CD4-positive, alpha-beta T cell treated with Interleukin-2 at 100 ng/mL for 4 hours (primary cell): Measurements from ENCODE around the gene HECTD4.
"Not testable (repeated sequence)": the region's sequence is repeated elsewhere in the genome, so short reads cannot be mapped to it uniquely, and the experiment has no call there.

Experiments
- DNase-seq: peaks from one replicate; pipeline ENCODE4 v3.0.0-alpha.2; 2020; ENCODE audit warnings: low spot score

HECTD4 gene

DNA sequence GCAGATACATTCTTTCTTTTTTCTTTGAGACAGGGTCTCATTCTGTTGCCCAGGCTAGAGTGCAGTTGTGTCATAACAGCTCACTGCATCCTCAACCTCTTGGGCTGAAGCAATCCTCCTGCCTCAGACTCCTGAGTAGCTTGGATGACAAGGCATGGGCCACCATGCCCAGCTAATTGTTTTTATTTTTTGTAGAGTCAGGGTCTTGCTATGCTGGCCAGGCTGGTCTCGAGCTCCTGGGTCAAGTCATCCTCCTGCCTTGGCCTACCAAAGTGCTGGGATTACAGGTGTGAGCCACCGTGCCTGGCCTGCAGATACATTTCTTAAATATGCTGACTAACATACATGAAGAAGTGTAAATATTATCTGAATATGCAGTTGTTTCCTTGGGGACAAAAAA, 115.8 kb downstream of the HECTD4 start:
- DNase-seq, result no peak

DNA sequence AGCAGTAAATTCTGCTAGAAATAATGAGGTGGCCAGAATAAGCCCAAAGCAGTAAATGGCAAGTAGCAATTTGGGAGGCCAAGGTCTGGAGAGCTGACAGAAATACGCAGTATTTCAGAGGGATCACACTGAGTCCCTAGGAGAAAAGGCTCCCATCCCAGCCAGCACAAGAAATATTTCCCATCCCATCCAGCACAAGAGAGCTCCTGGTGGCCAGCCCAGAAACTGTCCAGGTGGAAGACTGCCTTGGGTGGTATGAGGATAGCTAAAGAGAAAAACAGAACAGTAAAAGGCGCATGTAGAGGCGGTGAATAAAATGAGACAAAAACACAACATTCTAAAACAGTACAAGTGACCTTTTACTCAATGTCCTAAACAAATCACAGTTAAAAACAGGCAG, 120.7 kb downstream of the HECTD4 start:
- no peak for DNase-seq

GRCh38 chr12:112258926-112259325, 123.3 kb downstream of the HECTD4 start:
- DNase-seq, result no peak

- DNase-seq, result no peak
Observed at GRCh38 chr12:112256780-112257179, 125.5 kb downstream of the HECTD4 start.

DNA sequence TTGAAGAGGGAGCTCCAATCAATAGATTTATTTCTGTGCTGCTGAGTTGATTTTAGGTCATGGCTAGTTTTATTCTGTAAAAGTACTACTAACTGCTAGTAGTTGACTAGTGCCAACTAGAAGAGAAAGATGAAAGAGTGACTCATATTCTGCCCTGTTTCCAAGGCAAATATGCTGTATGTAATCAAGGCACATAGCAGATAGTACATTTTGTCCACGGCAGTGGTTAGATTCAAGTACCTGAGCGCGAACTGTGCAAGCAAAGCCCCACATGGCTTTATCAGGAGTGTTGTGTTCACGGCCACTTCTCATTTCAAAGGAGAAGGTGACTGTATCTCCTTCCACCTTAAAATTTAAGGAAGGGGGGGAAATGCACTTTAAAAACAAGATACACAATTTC, 130.0 kb downstream of the HECTD4 start:
- no peak for DNase-seq

DNA sequence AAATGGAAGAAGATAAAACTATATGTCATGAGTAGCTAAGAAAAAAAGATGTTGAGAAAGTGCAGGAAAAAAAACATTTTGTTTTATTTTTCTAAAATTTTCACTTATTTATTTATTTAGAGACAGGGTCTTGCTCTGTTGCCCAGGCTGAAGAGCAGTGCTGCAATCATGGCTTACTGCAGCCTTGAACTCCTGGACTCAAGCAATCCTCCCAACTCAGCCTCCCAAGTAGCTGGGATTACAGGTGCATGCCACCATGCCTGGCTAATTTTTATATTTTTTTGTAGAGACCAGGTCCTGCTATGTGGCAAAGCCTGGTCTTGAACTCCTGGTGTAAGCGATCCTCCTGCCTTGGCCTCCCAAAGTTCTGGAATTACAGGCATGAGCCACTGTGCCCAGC, 137.3 kb downstream of the HECTD4 start:
- not testable (repeated sequence) for DNase-seq

DNA sequence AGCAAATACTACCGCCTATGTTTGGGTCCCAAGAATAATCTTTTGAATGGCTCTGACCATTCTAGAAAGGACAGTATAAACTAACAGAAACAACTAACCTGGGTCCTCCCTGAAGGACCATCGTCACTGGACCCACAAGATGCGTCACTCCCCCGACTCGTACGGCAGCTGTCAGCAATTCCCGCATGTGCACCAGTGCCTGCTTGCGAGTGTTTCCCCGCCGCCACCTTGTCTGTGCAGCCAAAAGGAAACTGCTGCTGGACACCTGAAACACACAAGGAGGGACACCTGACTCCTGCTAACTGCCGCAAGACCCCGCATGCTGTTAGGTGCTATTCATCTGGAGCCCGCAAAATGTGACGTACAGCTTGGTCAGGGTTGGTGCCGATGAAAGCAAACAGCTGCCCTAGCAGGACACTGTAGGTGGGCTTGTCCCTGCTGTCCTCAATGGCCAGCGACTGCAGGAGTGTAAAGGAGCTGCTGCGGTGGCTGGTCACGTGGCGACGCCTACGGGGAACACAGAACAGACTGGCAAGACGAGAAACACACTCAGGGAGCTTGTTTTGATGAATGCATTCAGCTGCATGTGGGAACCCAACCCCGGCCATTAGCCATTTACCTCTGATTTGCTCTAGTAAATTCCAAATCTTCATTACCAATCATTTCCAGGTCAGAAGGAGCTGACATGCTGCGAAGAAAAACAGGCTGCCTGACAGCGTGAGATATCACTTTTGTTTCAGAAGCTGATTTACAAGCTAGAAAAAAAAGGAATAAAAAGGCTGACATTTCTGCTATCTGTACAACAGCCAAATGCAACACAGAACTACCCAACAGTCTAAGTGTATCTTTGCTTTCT, 138.7 kb downstream of the HECTD4 start:
- no peak for DNase-seq

GRCh38 chr12:112241176-112241575, 141.1 kb downstream of the HECTD4 start:
- DNase-seq, result no peak

GRCh38 chr12:112239881-112240280, 142.3 kb downstream of the HECTD4 start:
- DNase-seq, result no peak

DNA sequence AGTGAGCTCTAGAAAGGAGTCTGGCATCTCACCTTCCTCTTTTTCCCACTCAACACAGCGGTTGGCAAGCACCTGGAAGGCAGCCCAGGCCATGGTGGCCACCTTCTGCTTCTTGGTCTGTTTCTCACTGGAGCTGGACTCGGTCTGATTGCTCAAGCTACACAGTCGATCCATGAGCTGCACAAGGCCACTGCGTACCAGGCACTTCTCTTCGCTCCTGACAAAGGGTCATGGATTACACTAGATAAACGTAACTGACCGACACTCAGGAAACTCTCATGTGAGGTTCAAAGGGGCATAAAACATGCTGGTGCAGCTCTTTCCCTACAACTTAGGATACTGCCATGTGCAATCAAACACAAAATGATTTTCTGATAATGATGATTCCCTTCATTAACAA, 143.2 kb downstream of the HECTD4 start:
- DNase-seq, result no peak

GRCh38 chr12:112238441-112238840, 143.8 kb downstream of the HECTD4 start:
- DNase-seq, result no peak

GRCh38 chr12:112236786-112237185, 145.4 kb downstream of the HECTD4 start:
- no peak for DNase-seq

DNA sequence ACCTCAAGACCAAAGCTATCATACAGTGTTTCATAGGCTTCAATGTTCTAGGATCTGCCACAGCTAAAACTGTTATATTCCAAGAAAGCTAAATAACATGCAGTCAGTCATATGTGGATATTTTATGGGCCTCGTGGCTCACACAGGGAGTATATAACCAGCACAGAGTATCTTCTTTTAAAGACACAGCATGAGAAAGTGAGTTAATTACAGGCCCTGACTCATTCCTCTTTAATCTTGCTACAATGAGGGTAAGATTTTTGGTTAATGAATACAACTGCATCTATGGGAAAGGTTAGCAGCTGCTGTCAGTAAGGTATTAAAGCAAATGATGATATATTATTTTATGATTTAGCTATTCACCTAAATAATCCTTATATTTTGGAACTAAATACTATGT, 145.8 kb downstream of the HECTD4 start:
- no peak for DNase-seq

GRCh38 chr12:112234303-112234702, 147.9 kb downstream of the HECTD4 start:
- DNase-seq, result no peak

DNA sequence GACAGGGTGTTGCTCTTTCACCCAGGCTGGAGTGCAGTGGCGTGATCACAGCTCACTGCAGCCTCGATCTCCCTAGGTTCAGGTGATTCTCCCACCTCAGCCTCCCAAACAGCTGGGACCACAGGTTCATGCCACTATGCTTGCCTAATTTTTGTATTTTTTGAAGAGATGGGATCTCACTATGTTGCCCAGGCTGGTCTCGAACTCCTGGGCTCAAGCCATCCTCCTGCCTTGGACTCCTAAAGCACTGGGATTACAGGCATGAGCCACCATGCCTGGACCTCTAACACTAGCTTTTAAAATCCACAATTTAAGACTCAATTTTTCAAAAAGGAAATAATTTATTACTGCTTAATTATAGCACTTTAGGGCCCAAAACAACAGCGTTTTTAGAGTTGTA, 149.0 kb downstream of the HECTD4 start:
- no peak for DNase-seq

GRCh38 chr12:112230136-112230535, 152.1 kb downstream of the HECTD4 start:
- DNase-seq, result no peak

DNA sequence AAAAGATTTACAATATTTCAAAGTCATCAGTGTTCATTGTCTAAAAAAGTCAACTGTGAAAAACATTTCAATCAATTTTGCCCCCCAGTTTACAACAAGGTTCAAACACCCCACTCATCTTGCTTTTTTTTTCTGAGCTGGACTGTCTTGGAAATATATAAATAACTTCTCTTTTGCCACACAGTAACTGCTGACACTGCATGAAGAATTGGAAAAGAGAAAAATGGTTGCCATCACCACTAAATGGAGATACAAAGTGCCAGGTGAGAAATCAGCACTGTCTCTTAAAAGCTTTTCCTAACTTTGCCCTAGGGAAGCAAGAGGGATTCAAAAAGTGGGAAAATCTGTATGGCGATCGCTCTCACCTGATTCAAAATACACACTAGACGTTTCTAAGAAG, 155.5 kb downstream of the HECTD4 start:
- DNase-seq, result no peak

GRCh38 chr12:112220628-112221027, 161.6 kb downstream of the HECTD4 start:
- not testable (repeated sequence) for DNase-seq

- DNase-seq, result no peak
Observed at GRCh38 chr12:112219195-112219594, 163.0 kb downstream of the HECTD4 start.

- no peak for DNase-seq
Observed at GRCh38 chr12:112218150-112218549, 164.1 kb downstream of the HECTD4 start.

GRCh38 chr12:112217647-112218046, 164.6 kb downstream of the HECTD4 start:
- no peak for DNase-seq

- no peak for DNase-seq
Observed at GRCh38 chr12:112216223-112216622, 166.0 kb downstream of the HECTD4 start.

DNA sequence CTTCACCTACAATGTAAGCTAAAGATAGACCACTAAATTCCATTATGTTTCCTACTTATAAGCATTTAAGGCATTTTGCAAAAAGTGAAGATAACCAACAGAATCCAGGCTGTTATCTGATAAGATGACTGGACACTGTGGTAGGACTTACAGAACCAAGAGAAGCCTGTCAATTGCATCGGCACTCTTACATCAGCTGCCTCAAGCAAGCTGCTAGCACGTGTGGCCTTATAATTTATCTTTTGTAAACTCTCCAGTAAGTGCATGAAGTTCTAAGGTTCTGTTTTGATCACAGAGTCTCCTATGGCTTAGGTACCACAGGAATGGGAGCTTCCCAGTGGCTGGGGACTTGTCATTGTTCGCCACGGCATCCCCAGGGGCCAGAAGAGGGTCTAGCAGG, 168.2 kb downstream of the HECTD4 start:
- DNase-seq, result no peak

GRCh38 chr12:112208301-112208910, 173.8 kb downstream of the HECTD4 start:
- no peak for DNase-seq
